ENCODE data around the gene NOS1AP.
"Not testable (repeated sequence)": the region's sequence is repeated elsewhere in the genome, so short reads cannot be mapped to it uniquely, and the experiment has no call there.

NOS1AP gene

GRCh38 chr1:162197615-162198421 lies 128.3 kb downstream of the NOS1AP start (continued):
- TF ChIP-seq, protein P1, sequence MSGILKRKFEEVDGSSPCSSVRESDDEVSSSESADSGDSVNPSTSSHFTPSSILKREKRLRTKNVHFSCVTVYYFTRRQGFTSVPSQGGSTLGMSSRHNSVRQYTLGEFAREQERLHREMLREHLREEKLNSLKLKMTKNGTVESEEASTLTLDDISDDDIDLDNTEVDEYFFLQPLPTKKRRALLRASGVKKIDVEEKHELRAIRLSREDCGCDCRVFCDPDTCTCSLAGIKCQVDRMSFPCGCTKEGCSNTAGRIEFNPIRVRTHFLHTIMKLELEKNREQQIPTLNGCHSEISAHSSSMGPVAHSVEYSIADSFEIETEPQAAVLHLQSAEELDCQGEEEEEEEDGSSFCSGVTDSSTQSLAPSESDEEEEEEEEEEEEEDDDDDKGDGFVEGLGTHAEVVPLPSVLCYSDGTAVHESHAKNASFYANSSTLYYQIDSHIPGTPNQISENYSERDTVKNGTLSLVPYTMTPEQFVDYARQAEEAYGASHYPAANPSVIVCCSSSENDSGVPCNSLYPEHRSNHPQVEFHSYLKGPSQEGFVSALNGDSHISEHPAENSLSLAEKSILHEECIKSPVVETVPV (CRISPR knock-in tag; IDR thresholded peaks at IDR 0.05), result no peak

DNA sequence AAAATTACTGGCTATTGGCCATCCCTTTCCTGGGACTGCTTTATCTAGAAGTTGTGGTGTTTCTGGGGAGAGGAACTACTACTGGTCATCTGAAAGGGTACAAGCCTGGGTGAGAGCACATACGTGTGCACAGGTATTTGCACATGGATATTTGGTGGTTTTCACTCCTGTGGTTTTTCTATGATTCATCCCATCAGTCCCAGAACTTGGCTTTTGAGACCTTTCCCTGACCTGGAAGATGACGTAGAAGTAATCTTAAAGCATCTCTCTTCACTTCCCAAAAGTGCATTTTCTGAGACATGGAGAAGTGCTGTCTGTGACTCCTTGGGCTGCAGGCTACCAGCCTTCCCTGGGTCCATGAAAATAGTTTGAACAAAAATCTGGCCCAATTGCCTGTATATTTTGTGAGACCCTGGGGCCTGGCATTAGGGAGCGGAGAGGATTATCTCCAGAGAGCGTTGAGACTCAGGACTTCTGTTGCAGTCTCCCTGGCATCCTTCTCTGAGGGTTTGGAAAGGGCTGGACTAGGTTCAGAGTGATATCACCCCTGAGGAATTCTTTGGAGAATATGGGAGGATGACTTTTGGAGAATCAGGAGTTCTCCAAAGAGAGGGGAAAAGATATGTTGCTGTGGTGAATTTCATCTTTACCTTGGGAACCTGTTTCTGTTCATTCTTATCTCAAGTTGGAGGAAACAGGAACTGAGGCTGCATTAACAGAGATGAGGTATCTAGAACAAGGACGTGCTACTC lies 130.8 kb downstream of the NOS1AP start:
- no peak for TF ChIP-seq ZFP3 (CRISPR knock-in tag; IDR thresholded peaks at IDR 0.05)
- TF ChIP-seq POU6F1 (CRISPR knock-in tag; IDR thresholded peaks at IDR 0.05; ENCODE audit: borderline replicate concordance, low read depth), result no peak
- TF ChIP-seq ZNF70 (CRISPR knock-in tag; IDR thresholded peaks at IDR 0.05), result no peak
- TF ChIP-seq ARNTL (CRISPR knock-in tag; IDR thresholded peaks at IDR 0.05; ENCODE audit: borderline replicate concordance, low read depth), result no peak
- TF ChIP-seq ESRRG (CRISPR knock-in tag; IDR thresholded peaks at IDR 0.05), result no peak
- no peak for TF ChIP-seq ZNF8 (CRISPR knock-in tag; IDR thresholded peaks at IDR 0.05)
- TF ChIP-seq CSDC2 (CRISPR knock-in tag; IDR thresholded peaks at IDR 0.05), result no peak
- TF ChIP-seq, protein P1 (CRISPR knock-in tag; IDR thresholded peaks at IDR 0.05), result no peak
- TF ChIP-seq ISL1 (CRISPR knock-in tag; IDR thresholded peaks at IDR 0.05), result no peak
- TF ChIP-seq BACH2 (CRISPR knock-in tag; IDR thresholded peaks at IDR 0.05; ENCODE audit: borderline replicate concordance), result no peak
- no peak for TF ChIP-seq RARB (CRISPR knock-in tag; IDR thresholded peaks at IDR 0.05)
- TF ChIP-seq, protein P2, sequence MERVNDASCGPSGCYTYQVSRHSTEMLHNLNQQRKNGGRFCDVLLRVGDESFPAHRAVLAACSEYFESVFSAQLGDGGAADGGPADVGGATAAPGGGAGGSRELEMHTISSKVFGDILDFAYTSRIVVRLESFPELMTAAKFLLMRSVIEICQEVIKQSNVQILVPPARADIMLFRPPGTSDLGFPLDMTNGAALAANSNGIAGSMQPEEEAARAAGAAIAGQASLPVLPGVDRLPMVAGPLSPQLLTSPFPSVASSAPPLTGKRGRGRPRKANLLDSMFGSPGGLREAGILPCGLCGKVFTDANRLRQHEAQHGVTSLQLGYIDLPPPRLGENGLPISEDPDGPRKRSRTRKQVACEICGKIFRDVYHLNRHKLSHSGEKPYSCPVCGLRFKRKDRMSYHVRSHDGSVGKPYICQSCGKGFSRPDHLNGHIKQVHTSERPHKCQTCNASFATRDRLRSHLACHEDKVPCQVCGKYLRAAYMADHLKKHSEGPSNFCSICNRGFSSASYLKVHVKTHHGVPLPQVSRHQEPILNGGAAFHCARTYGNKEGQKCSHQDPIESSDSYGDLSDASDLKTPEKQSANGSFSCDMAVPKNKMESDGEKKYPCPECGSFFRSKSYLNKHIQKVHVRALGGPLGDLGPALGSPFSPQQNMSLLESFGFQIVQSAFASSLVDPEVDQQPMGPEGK (CRISPR knock-in tag; IDR thresholded peaks at IDR 0.05; ENCODE audit: borderline replicate concordance), result no peak
- TF ChIP-seq CREB5 (CRISPR knock-in tag; IDR thresholded peaks at IDR 0.05; ENCODE audit: low read depth), result no peak
- ATAC-seq, result no peak

GRCh38 chr1:162201062-162201461 lies 131.6 kb downstream of the NOS1AP start:
- ATAC-seq, result not testable (repeated sequence)

- no peak for ATAC-seq
- no peak for TF ChIP-seq ARNTL (CRISPR knock-in tag; IDR thresholded peaks at IDR 0.05; ENCODE audit: borderline replicate concordance, low read depth)
- no peak for TF ChIP-seq SNAI2 (CRISPR knock-in tag; IDR thresholded peaks at IDR 0.05)
- TF ChIP-seq GLIS3 (CRISPR knock-in tag; IDR thresholded peaks at IDR 0.05), result no peak
Measured at GRCh38 chr1:162204129-162204822, 134.8 kb downstream of the NOS1AP start.

GRCh38 chr1:162204823-162205155 lies 135.3 kb downstream of the NOS1AP start:
- no peak for ATAC-seq
- TF ChIP-seq, protein P2 (CRISPR knock-in tag; IDR thresholded peaks at IDR 0.05; ENCODE audit: borderline replicate concordance), result no peak
- TF ChIP-seq SNAI2 (CRISPR knock-in tag; IDR thresholded peaks at IDR 0.05), result no peak
- TF ChIP-seq CSDC2 (CRISPR knock-in tag; IDR thresholded peaks at IDR 0.05), result no peak
- TF ChIP-seq ZFP3 (CRISPR knock-in tag; IDR thresholded peaks at IDR 0.05), result no peak
- TF ChIP-seq TOX (CRISPR knock-in tag; IDR thresholded peaks at IDR 0.05; ENCODE audit: borderline replicate concordance), result no peak
- TF ChIP-seq BACH2 (CRISPR knock-in tag; IDR thresholded peaks at IDR 0.05; ENCODE audit: borderline replicate concordance), result no peak

Measured in SK-N-SH treated with all-trans-retinoic acid at 6 μM for 48 hours (cell line).